OCI-LY7 (cell line): ENCODE data around the gene C19orf18.

Experiments
- CTCF ChIP-seq: fragments of 200-600 bp; sonication (generic); conservative IDR thresholded peaks from 2 replicates; pipeline ENCODE4 v1.5.1; 2014; ENCODE audit warnings: mild to moderate bottlenecking, antibody characterized with exemption, low read length, moderate library complexity, mixed read lengths
- EZH2phosphoT487 ChIP-seq: fragments of 200-600 bp; sonication (generic); IDR thresholded peaks from 2 replicates; pipeline ENCODE4 v1.6.1; 2018; ENCODE audit warnings: low read depth, borderline replicate concordance, mild to moderate bottlenecking, mixed run types, antibody characterized with exemption, low read length, moderate library complexity, mixed read lengths

GRCh38 chr19:57941593-57941992 is 32.7 kb downstream of the C19orf18 start:
- no peak for TF ChIP-seq CTCF
- no peak for TF ChIP-seq EZH2phosphoT487
